Liver (tissue), 3 donors: Measurements from ENCODE around the gene TNXB.

Experiments used
- FOXA1 ChIP-seq: IDR thresholded peaks from 2 replicates; pipeline ENCODE4 v1.6.1; 2016; ENCODE audit warnings: antibody characterized with exemption
- HNF4A ChIP-seq, 2 donors: conservative IDR thresholded peaks; 2 replicates each; pipeline ENCODE4 v1.6.1; 2016; ENCODE audit warnings: antibody characterized with exemption in 2 of 2, mild to moderate bottlenecking in 2 of 2
- JUND ChIP-seq, 2 donors: IDR thresholded peaks; 2 replicates each; pipeline ENCODE4 v1.6.1; 2016; ENCODE audit warnings: antibody characterized with exemption in 2 of 2
- RAD21 ChIP-seq, 2 donors: IDR thresholded peaks; 2 replicates each; pipeline ENCODE4 v1.6.1; 2016; ENCODE audit warnings: antibody characterized with exemption in 2 of 2, mild to moderate bottlenecking in 2 of 2
- RXRA ChIP-seq, 2 donors: IDR thresholded peaks; 2 replicates each; pipeline ENCODE4 v1.6.1; 2017 to 2018; ENCODE audit warnings: antibody characterized with exemption in 2 of 2, mild to moderate bottlenecking in 1 of 2
- SP1 ChIP-seq: IDR thresholded peaks from 2 replicates; pipeline ENCODE4 v1.6.1; 2018; ENCODE audit warnings: antibody characterized with exemption, mild to moderate bottlenecking
- TAF1 ChIP-seq: conservative IDR thresholded peaks from 2 replicates; pipeline ENCODE4 v1.6.1; 2016; ENCODE audit warnings: antibody characterized with exemption, mild to moderate bottlenecking
- YY1 ChIP-seq: IDR thresholded peaks from 2 replicates; pipeline ENCODE4 v1.6.1; 2016; ENCODE audit warnings: antibody characterized with exemption, mild to moderate bottlenecking
- TF ChIP-seq, protein P1 (sequence below): fragments of 150-350 bp; IDR thresholded peaks from 2 replicates; pipeline ENCODE4 v1.5.1; 2017; ENCODE audit warnings: improper control_type of control experiment, low read depth, low read length; ENCODE audit not compliant: missing input control
- TF ChIP-seq, protein P2 (sequence below): IDR thresholded peaks from 2 replicates; pipeline ENCODE4 v1.6.1; 2016; ENCODE audit warnings: antibody characterized with exemption
- TF ChIP-seq, protein P3 (sequence below): IDR thresholded peaks from 2 replicates; pipeline ENCODE4 v1.6.1; 2016; ENCODE audit warnings: antibody characterized with exemption, mild to moderate bottlenecking
- TF ChIP-seq, protein P4 (sequence below): IDR thresholded peaks from 2 replicates; pipeline ENCODE4 v1.6.1; 2016; ENCODE audit warnings: antibody characterized with exemption
- TF ChIP-seq, protein P5 (sequence below): IDR thresholded peaks from 2 replicates; pipeline ENCODE4 v1.6.1; 2016; ENCODE audit warnings: antibody characterized with exemption
- donor health status: healthy.
- donor health status: healthy.

DNA sequence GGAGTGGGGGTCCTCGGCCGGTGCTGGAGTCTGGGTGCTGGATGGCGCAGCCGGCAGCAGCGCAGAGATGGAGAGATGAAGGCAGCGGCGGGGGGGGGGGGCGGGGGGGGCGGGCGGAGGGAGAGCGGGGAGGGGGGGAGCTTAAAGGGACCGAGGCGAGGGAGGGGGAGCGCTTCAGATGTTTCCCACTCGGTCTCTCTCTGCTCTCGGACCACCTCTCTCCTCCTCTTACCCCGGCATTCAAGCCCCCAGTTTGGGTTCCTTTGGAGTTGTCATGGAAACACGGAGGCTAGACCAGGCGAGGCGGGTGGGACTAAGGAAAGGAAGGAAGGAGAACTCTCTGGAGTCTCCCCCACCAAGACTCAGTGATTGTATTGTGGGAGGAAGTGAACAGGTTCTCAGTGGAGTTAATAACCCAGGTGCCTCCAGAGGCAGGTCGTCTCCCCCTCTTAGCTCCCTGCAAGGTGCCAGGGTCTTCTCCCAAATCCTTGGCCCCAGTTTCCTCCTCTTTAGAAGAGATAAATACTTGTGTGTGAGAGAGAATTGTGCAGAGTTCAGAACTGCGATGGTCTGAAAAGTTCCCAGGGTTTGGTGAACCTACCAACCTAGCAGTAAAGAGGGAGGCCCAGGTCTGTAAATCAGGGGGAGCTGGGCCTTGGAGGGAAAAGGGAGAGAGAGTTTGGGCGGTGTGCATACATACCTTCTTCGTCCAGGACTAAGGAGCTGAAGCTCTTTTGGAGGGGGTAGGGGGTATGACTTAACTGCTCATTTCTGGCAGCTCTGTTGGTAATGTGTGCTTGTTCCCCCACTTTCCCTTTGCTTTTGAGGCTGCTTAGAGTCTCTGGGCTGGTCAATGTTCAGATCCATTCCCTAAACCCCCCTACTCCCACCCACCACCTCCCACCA is 43.0 kb upstream of the TNXB start, which contains the start of gene PRRT1:
- TF ChIP-seq, protein P1, sequence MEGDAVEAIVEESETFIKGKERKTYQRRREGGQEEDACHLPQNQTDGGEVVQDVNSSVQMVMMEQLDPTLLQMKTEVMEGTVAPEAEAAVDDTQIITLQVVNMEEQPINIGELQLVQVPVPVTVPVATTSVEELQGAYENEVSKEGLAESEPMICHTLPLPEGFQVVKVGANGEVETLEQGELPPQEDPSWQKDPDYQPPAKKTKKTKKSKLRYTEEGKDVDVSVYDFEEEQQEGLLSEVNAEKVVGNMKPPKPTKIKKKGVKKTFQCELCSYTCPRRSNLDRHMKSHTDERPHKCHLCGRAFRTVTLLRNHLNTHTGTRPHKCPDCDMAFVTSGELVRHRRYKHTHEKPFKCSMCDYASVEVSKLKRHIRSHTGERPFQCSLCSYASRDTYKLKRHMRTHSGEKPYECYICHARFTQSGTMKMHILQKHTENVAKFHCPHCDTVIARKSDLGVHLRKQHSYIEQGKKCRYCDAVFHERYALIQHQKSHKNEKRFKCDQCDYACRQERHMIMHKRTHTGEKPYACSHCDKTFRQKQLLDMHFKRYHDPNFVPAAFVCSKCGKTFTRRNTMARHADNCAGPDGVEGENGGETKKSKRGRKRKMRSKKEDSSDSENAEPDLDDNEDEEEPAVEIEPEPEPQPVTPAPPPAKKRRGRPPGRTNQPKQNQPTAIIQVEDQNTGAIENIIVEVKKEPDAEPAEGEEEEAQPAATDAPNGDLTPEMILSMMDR, result no peak
- TF ChIP-seq, protein P2, sequence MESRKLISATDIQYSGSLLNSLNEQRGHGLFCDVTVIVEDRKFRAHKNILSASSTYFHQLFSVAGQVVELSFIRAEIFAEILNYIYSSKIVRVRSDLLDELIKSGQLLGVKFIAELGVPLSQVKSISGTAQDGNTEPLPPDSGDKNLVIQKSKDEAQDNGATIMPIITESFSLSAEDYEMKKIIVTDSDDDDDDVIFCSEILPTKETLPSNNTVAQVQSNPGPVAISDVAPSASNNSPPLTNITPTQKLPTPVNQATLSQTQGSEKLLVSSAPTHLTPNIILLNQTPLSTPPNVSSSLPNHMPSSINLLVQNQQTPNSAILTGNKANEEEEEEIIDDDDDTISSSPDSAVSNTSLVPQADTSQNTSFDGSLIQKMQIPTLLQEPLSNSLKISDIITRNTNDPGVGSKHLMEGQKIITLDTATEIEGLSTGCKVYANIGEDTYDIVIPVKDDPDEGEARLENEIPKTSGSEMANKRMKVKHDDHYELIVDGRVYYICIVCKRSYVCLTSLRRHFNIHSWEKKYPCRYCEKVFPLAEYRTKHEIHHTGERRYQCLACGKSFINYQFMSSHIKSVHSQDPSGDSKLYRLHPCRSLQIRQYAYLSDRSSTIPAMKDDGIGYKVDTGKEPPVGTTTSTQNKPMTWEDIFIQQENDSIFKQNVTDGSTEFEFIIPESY, result no peak
- TF ChIP-seq, protein P3, sequence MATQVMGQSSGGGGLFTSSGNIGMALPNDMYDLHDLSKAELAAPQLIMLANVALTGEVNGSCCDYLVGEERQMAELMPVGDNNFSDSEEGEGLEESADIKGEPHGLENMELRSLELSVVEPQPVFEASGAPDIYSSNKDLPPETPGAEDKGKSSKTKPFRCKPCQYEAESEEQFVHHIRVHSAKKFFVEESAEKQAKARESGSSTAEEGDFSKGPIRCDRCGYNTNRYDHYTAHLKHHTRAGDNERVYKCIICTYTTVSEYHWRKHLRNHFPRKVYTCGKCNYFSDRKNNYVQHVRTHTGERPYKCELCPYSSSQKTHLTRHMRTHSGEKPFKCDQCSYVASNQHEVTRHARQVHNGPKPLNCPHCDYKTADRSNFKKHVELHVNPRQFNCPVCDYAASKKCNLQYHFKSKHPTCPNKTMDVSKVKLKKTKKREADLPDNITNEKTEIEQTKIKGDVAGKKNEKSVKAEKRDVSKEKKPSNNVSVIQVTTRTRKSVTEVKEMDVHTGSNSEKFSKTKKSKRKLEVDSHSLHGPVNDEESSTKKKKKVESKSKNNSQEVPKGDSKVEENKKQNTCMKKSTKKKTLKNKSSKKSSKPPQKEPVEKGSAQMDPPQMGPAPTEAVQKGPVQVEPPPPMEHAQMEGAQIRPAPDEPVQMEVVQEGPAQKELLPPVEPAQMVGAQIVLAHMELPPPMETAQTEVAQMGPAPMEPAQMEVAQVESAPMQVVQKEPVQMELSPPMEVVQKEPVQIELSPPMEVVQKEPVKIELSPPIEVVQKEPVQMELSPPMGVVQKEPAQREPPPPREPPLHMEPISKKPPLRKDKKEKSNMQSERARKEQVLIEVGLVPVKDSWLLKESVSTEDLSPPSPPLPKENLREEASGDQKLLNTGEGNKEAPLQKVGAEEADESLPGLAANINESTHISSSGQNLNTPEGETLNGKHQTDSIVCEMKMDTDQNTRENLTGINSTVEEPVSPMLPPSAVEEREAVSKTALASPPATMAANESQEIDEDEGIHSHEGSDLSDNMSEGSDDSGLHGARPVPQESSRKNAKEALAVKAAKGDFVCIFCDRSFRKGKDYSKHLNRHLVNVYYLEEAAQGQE, result no peak
- TF ChIP-seq HNF4A (conservative IDR thresholded peaks at IDR 0.05) (no peak), YY1 (no peak), TAF1 (no peak), RXRA (IDR thresholded peaks at IDR 0.05) (no peak), JUND (IDR thresholded peaks at IDR 0.05) (no peak), RAD21 (IDR thresholded peaks at IDR 0.05) (no peak), FOXA1 (no peak), SP1 (no peak)
- TF ChIP-seq, protein P4, sequence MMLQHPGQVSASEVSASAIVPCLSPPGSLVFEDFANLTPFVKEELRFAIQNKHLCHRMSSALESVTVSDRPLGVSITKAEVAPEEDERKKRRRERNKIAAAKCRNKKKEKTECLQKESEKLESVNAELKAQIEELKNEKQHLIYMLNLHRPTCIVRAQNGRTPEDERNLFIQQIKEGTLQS, result no peak
- TF ChIP-seq, protein P5, sequence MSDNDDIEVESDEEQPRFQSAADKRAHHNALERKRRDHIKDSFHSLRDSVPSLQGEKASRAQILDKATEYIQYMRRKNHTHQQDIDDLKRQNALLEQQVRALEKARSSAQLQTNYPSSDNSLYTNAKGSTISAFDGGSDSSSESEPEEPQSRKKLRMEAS, result no peak
